NCI-H1092 treated with DMSO at 0.1 percent for 48 hours (cell line): ENCODE data around the gene GFAP.

ENCODE experiments used
- DNase-seq: peaks from one replicate; lab custom pipeline; 2025; lab: John Stamatoyannopoulos, UW

GFAP gene

GRCh38 chr17:44862278-44862914, 52.9 kb downstream of the GFAP start:
- no peak for DNase-seq

GRCh38 chr17:44859701-44860100, 55.6 kb downstream of the GFAP start:
- DNase-seq: no peak

- DNase-seq: no peak
These were observed 61.1 kb downstream of the GFAP start for GRCh38 chr17:44854192-44854591.
